NCI-H1092 treated with DMSO at 0.1 percent for 48 hours (cell line): ENCODE results near the gene ELP2.

Experiments used
- DNase-seq: peaks from one replicate; lab custom pipeline; 2025; lab: John Stamatoyannopoulos, UW

The ELP2 gene

DNA sequence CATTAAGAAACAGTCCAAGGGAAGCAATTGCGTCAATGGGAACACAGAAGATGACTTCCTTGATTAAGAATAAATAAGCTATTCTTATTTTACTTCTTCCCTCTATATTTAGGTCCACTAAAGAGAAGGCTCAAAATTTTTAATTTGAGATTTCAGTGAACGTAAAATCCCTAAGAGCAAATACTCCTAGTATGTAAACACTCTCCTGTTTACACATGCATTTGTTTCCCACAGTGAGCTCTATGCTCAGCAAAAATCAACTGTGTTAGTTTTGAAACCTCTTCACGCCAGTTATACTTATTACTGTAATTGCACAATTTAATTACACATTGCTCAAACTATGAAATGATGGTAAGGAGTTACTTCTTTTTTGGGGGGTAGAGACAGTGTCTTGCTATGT is 9.4 kb upstream of the ELP2 start:
- no peak for DNase-seq

DNA sequence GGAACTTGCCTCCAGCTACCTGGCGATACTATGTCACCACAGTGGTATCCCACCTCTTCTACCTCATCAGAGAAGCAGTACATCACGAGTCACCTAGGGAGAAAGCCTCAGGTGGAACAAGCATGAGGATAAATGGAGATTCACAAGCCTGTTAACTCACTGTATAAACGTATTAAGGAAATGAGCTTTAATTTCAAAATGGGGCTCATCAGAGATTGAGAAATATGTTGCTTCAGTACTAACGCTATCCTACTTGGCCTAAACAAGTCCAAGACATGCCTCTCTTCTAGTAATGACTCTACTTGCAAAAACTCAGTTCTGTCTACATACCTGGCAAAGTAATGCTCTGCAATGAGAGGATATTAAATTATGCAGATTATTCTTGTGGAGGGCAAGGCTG is 4.9 kb upstream of the ELP2 start:
- no peak for DNase-seq

DNA sequence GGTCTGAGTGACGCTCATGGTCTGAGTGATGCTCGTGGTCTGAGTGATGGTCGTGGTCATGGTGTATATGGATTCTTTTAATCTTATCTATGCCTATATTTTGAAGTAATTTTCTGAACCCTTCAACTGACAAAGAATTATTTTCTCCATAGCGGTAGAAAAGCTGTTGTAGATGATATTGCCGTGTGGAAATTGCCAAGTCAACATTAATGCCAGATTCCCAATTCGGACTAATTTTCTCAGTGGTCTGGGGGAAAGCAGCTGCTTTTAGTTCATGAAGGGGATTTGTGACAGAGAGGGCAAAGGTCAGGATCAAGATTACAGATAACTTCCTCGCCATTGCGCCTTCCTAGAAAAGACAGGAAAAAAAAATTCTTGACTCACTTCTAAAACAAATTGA is 3.0 kb upstream of the ELP2 start:
- DNase-seq: no peak

DNA sequence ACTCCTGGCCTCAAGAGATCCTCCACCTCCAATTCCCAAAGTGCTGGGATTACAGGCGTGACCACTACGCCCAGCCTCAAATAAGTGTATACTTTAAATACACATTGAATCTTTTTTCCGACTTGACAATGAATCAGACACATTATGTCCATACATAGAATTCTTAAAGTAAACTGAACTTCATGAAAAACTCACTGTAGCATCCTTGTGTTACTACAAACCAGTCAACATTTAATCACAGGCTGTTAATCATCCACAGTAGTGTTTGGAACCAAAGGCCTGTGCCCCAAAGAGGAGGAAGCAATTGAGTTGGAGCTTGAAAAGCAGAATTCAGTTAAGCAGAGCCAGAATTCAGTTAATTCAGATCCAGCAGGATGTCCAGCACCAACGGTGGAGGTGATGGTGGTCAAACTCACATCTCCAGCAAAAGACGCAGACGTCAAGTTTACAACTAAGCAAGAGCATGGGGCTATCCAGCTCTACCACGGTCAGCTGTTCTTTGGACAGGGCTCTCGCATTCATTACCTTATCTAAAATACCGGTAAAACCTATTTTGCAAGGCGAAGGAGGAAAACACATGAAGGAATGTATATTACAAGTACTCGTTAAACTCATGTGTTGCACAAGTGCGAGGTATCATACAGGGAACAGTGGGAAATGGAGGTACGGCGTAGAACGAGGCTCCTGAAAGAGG is 1.7 kb upstream of the ELP2 start:
- no peak for DNase-seq

DNA sequence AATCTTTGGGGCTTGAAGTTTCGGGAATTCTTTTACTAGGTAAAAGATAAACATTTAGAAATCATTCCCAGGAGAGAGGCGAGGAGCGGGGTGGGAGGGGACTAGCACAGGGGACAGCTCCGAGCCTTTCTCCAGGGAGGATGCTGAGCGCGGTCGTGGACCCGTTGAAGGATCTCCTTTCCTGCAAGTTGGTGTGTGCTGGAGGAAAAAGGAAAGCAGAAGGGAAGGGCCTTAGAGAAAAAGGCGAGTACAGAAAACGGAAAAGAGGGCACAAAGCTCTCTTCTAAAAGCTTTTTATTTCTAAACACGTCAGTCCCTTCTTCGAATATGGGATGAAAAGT is 1.2 kb upstream of the ELP2 start:
- DNase-seq: peak; percentile 75

DNA sequence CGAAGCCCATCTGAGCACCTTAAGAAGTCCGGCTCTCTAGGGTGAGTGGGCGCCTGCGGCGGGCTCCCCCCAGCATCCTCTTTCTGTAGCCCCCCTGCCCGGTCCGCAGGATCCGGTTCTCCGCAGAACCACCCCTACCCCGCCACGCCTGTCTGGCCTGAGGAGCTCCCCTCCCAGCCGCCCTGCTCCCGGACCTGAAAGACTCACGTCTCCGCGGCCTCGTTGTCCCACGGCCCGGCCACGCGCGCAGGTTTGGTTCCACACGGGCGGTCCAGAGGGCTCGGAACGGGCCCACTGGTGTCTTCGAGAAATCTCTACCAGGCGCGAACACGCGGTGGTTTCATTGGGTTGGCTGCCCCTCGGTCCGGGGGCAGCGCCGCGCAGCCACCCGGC is 796 bp upstream of the ELP2 start:
- peak; percentile 78 for DNase-seq

DNA sequence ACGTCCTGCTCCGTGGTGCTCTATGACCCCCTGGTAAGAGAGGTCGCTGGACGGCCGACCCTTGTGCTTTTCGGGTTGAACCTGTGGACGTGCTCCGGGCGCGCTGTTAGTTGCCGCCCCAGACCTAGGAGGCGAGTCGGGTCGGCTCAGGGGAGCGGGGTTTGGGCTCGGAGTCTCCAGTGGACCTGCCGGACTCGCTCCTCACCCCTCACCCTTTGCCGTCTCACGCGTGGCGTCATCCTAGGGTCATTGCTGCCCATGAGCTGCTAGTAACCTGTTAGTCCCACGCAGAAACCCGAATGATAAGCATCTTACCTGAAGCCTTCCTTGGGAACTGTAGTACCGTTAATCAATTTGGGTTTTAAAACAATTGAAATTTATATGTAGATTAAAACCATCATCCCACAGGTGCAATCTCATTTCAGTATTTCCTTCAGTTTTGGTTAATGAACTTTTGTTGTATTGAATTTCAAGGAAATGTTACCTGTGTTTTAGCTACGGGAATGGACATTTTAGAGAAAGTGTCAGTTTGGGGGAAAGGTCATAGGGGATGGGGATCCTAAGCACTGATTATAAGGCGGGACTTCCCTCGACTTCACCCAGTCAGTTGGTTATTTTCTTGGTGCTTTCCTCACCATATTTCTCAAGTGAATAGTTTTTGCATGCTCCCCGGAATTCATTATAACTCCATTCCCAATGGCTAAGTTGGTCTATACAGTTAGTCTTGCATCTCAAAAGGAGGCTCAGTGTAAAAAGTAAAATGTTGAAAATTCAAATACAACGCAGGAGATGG is 536 bp downstream of the ELP2 start:
- no peak for DNase-seq

DNA sequence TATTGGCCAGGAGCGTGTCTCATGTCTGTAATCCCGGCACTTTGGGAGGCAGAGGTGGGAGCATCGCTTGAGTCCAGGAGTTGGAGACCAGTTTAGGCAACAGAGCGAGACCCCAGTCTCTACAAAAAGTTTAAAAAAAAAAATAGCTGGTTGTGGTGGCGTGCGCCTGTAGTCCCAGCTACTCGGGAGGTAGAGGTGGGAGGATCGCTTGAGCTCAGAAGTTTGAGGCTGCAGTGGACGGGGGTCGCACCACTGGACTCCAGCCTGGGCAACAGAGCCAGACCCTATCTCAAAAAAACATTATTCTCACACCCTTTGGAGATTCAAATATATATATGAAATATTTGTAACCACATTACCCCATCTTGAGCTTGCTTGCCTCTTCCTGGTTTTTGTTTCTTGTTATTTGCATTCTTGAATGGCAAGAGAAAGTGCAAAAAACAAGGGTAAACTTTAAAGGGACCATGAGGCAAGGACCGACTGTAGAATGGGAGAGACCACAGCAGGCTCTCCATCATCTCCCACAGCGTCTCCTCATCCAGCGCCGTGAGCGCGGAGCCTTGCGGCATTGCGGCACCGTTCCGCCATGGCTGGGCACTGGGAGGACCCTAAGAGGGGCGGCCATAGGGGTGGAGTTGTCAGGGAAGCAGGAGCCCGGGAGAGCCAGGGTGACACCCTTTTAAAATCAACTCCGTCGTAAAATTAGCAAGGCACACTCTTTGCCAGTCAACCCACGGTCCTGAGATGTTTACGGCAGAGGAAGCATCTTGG is 1.4 kb downstream of the ELP2 start:
- DNase-seq: no peak

DNA sequence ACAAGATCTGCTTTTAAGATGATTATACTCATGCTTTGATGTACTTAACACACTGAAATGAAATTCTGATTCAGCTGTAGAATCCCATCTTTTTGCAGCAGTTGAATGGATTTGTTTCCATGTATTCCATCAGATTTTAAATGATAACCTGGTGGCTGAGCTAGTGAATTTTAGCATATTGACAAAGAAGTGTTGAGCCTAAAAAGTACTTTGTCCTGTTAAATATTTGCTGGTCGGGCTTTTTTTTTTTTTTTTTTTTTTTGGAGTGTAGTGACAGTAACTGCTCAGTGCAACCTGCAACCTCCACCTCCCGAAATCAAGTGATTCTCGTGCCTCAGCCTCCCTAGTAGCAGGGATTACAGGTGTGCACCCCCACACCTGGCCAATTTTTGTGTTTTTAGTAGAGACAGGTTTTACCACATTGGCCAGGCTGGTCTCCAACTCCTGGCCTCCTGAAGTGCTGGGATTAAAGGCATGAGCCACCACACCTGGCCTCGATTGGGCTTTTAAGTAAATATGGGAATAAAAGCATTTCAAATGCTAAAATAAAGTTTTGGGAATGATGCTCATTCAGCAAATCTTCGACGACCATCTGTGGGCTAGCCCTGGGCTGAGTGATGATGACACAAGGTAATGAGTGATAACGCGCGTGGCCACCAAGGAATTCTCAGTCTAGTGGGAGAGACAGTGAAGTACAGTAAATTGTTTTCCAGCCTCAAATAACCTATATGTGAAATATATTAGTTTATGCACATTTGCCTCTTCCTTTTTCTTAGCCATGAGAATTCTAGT is 2.2 kb downstream of the ELP2 start:
- no peak for DNase-seq

DNA sequence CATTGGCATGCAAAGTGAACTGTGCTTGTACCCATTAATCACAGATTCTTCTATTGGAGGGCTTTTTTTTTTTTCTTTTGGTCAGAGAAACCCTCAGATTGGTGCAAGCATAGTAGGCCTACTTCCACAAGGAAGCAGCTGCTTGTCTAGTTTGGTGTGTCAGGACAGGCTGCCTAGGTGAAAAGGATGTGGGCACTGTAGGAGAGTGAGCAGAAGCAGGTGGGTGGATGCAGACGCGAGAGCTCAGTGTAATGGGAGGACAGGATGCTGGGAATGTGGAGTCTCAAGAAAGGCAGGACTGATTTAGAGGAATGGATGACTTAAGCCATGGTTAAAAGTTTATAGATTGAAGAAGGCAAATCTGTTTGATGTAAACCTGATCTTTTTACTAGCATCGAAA is 3.1 kb downstream of the ELP2 start:
- DNase-seq: no peak

DNA sequence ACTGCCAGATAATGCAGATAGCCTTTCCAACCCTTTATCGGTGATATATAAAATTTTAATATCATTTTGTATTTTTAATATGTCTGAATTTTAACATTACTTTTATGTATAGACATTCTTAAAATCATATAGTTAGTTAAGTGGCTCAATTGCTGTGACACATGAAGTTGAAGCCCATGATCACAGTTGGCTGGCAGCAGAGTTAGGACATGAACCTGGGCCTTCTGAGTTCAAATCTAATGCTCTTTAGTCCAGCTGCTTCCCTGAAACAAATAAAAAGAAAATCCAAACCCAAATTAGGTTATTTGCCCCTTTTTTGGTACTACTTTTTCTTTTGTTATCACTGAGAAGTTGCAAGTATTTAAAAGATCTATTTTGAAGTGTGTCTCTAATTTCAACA is 5.6 kb downstream of the ELP2 start:
- DNase-seq: no peak

DNA sequence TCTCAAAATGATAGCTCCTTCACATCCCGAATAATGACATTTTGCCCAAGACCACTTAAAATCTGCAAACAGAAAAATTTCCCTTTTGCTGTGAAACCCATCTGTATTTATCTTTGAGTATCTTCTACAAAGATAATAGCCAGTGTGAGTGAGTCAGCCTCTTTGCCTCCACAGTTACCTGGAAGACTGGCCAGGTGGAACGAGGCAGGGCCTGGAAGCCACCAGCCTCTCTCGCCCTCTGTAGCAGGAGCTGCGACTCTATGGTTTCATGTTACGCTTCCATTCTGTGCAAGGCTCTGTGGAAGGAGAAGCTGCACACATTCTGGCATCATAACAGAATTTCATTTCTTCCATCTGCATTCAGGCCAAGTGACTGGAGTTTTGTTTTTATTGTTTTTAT is 9.5 kb downstream of the ELP2 start:
- no peak for DNase-seq

DNA sequence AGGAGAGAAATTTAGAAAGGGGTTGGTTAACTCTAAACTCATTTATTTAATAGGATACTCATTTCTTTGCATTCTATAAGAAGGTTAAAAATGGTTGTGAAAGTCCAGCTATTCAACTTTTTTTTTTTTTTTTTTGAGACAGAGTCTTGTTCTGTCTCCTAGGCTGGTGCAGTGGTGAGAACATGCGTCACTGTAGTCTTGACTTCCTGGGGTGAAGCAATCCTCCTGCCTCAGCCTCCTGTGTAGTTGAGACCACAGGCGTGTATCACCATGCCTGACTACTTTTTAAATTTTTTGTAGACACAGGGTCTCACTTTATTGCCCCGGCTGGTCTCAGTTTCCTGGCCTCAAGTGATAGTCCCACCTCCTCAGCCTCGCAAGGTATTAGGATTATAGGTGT is 11.9 kb downstream of the ELP2 start:
- DNase-seq: no peak

DNA sequence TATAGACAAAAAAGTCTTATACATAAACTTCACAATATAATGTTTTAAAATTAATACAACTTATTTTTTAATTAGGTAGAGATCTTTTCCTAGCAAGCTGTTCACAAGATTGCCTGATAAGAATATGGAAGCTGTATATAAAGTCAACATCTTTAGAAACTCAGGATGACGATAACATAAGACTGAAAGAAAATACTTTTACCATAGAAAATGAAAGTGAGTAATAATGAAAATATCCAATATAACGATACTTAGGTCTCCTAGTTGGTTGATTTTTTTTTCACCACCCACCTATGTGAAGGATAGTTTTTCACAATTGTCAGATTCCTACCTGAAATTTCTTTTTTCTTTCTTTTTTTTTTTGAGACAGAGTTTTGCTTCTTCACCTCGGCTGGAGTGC is 13.1 kb downstream of the ELP2 start:
- no peak for DNase-seq

DNA sequence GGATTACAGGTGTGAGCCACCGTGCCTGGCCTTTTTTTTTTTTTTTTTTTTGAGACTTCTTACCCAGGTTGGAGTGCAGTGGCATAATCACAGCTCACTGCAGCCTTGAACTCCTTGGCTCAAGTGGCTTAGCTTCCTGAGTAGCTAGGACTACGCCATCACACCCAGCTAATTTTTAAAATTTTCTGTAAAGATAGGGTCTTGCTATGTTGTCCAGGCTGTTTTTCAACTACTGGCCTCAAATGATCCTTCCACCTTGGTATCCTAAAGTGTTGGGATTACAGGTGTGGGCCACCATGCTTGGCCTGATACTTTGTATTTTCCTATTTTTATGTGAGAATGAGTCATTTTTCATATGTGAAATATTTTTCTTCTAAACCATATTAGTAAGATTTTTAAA is 13.7 kb downstream of the ELP2 start:
- no peak for DNase-seq

DNA sequence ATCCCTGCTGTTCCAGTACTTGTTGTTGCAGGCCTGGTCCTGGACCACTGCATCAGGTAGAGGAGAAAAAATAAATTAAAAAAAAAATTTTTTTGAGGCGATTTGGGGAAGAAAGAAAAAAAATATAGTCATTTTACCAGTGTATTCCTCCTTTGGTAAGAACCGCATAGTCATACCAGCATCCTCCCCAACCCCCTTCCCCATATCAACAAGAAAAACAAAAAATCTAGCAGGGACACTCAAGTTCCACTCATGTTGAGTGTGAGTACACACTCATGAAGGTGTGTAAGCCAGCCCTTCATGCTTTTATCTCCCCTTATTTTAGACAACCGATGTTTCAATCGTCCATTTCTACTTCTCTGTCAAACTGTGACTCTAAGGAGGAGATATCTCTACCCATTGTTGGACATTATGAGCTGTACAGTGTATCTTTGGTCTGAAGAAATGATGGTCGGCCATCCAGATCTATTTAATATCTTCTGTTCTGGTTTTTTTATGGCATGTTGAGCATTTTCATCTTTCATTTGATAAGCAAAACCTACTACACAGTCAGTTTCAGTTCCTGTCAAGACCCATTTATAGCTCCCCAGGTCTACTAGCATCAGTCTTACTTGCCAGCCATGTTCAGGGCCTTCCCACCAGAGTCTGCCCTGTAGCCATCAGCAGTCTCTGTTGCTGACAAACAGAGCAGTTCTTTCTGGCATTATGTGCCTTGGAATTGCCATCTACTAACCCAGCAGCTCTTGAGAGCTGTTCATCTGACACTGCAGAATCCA is 20.0 kb downstream of the ELP2 start:
- no peak for DNase-seq

DNA sequence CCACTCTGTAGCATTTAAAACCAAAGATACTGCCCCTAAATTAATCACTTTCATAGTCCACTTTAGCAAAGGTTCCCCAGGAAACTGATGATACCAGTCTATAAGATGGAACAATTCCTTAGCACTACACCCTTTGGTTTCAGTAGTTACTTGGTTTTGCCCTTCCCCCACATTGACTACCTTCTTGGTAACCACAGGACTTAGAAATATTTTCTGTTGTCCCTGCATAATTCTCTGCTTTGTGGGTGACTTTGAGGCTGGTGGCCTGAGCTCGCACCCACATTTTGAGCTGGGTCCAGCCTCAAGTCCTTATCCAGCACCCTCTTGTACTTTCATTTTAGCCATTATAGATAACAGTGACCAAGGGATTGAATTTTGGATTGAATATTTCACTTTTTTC is 23.1 kb downstream of the ELP2 start:
- no peak for DNase-seq

DNA sequence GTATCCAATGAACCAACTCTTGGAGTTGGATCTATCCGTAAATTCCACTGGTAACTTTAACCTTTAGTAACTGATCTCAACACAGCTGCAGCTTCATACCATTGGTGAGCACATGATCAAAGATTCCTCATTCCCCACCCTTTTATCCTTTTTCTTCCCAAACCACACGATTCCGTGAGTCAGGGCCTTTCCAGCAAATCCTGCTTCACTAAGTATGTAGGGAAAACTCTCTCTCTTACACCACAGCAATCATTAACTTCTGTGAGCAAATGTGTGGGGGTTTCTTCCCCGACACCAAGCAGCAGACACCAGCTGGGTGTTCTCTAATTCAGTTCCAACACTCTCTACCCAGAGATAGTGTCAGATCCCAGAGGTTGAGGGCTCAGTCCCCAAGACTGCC is 23.5 kb downstream of the ELP2 start:
- DNase-seq: no peak

DNA sequence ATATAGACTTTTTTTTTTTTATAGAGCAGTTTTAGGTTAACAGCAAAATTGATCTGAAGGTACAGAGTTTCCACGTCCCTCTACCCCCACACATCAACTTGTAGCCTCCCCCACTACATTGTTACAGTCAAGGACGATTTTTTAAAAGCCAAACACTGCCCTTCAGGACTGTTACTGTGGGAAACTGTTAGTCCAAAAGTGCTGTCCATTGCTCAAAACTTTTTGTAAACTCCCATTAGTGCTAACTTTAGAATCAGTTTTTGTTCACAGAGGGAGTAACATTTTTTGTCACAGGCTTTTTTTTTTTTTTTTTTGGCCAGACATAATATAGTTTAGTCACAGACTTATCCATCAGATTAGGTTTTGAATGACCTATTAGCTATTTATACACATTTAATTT is 24.1 kb downstream of the ELP2 start:
- no peak for DNase-seq

DNA sequence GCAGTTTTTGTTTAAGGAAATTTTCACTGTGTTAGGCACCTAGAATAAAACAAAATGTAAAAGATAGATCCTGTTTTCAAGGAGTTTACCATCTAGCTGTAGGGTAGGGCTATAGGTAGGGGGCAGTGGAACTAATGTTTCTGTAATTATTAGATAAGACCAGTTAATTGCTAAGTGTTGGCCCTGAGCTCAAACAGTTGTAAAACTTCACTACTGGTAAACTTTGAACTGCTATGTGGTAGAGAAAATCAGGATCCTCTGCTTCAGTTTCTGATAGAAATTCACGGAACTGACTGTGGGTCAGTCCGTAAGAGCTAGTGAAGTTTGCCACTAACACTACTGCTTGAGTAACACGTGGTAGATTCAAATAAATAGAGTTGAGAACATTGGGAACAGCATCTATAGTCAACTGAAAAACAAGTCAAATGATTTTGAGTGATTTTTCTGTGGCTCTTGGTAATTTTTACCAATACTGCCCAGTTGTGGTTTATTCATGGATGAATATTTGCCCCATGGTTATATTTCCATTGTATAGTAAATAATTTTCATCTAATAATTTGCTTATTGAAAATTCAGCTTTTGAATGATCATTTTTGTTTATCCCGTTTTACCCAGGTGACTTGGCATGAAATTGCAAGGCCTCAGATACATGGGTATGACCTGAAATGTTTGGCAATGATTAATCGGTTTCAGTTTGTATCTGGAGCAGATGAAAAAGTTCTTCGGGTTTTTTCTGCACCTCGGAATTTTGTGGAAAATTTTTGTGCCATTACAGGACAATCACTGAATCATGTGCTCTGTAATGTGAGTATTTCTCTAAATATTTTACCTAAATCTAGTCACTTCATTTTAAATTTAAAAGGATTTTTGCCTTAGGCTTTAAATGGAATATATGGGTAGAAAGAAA is 26.4 kb downstream of the ELP2 start:
- DNase-seq: no peak

DNA sequence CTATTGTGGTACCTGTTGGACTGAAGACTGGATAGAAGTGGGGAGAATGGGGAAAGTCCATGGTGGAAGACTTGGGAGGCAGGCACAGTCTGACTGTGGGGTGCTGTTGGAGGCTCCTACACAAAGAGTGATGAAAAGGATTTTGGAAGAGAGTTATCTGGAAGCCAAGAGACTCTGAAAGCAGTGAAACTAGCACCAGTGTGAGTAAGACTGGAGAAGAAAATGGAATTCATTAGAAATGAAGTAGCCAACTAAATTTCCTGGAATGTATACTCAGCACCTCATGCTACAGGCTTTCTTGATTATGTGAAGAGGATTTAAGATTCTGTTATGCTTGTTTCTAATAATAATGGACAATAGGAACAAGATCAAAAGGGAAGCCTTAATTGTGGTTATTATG is 27.7 kb downstream of the ELP2 start:
- no peak for DNase-seq
